HUDEP-2 (cell line): Measurements from ENCODE around the gene FRMD5.
A peak's percentile ranks its signal among the peaks of the same experiment; 100 is the strongest.

Experiments
- DNase-seq, 76 experiments: peaks; one replicate each; lab custom pipeline; 2025; ENCODE audit not compliant: unreplicated experiment in 76 of 76; lab: John Stamatoyannopoulos, UW

Gene FRMD5

GRCh38 chr15:44097552-44097951, 97.5 kb downstream of the FRMD5 start:
- no peak for DNase-seq

GRCh38 chr15:44096596-44096995, 98.5 kb downstream of the FRMD5 start:
- no peak for DNase-seq

GRCh38 chr15:44094781-44095180, 100.3 kb downstream of the FRMD5 start:
- no peak for DNase-seq

GRCh38 chr15:44093836-44094235, 101.2 kb downstream of the FRMD5 start:
- no peak for DNase-seq

- DNase-seq: no peak
Observed at GRCh38 chr15:44092221-44092620, 102.8 kb downstream of the FRMD5 start.

- no peak for DNase-seq
Observed at GRCh38 chr15:44087578-44088465, 107.2 kb downstream of the FRMD5 start.

GRCh38 chr15:44084770-44085169, 110.3 kb downstream of the FRMD5 start:
- DNase-seq: no peak

- no peak for DNase-seq
Observed at GRCh38 chr15:44084171-44084570, 110.9 kb downstream of the FRMD5 start.

GRCh38 chr15:44082558-44083157, 112.4 kb downstream of the FRMD5 start:
- no peak for DNase-seq

- no peak for DNase-seq
Observed at GRCh38 chr15:44081026-44082013, 113.8 kb downstream of the FRMD5 start.

GRCh38 chr15:44075535-44075934, 119.5 kb downstream of the FRMD5 start:
- DNase-seq: no peak

- DNase-seq: no peak
Observed at GRCh38 chr15:44069489-44069888, 125.6 kb downstream of the FRMD5 start.

- no peak for DNase-seq
Observed at GRCh38 chr15:44068347-44068746, 126.7 kb downstream of the FRMD5 start.

- peak in 58 of 76 experiments; percentile 0 to 67 (median 33) for DNase-seq
Observed at GRCh38 chr15:44066211-44066827, 128.8 kb downstream of the FRMD5 start.

- DNase-seq: no peak
Observed at GRCh38 chr15:44064706-44065105, 130.4 kb downstream of the FRMD5 start.

- no peak for DNase-seq
Observed at GRCh38 chr15:44058126-44058525, 136.9 kb downstream of the FRMD5 start.

- no peak for DNase-seq
Observed at GRCh38 chr15:44045661-44046060, 149.4 kb downstream of the FRMD5 start.

- no peak for DNase-seq
Observed at GRCh38 chr15:44045217-44045616, 149.9 kb downstream of the FRMD5 start.

- peak in 1 of 76 experiments; percentile 10 for DNase-seq
Observed at GRCh38 chr15:44038755-44039191, 156.3 kb downstream of the FRMD5 start.
